Measurements from ENCODE around the gene SPIRE2. TPM values are rescaled to one million over a fixed set of nuclear protein-coding genes. Genes with fewer than 3 reads are reported as not detected.

Gene SPIRE2
- total and polyA plus RNA-seq, 2 of the 13 experiments (the other 11 are each of a cell fraction or from before 2014, with no cell fraction given): 13.3 to 37.5 TPM

DNA sequence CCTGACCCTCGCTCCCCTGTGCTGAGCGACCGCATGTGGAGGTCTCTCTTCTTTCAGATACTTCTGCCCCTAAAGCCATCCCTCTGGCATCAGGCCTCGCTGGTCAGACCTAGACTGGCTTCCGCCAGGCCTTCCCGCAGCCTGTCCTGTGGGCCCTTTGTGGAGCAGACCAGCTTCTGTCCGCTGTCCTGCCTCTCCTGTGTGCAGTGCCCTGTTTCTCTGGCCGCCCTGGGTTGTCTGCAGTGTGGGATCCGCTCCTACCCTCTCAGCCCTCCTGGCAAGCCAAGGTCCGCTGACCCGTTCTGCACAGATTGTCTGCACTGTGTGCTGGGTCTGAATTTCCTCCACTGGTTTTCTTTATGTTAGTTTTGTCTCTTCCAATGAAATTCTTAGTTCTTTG, 68.9 kb downstream of the SPIRE2 start:
- Histone ChIP-seq H2AFZ (ENCODE audit: low read length) (no peak overlapping the region), H3K27me3 (ENCODE audit: control insufficient read depth in 1 of 2, insufficient read depth in 2 of 2, low read length in 2 of 2) (no peaks in the 10 kb centered on the region), H3K4me2 (ENCODE audit: low read depth, low read length) (no peak overlapping the region), H3K9ac (ENCODE audit: insufficient read depth, low read depth, low read length) (no peak overlapping the region), H3K36me3 (replicated peaks in 1 of 2; ENCODE audit: control insufficient read depth in 1 of 2, insufficient read depth in 2 of 2, low read length in 2 of 2) (peaks cover 45 to 80% of the 10 kb centered on the region in 2 experiments), H3K9me3 (ENCODE audit: low read length) (no peaks in the 10 kb centered on the region), H3K27ac (ENCODE audit: extremely low read length, insufficient read depth, low read length) (no peak overlapping the region), H3K4me3 (replicated peaks in 1 of 3; ENCODE audit: insufficient read depth in 1 of 3, low read depth in 2 of 3, low read length in 3 of 3) (no peak overlapping the region), H4K20me1 (ENCODE audit: insufficient read depth, low read length) (no peaks in the 10 kb centered on the region; the same call in 1 of the 2 replicates), H3K4me1 (ENCODE audit: insufficient read depth, low read length) (no peaks in the 10 kb centered on the region), H3K79me2 (ENCODE audit: insufficient read depth, low read length) (no peaks in the 10 kb centered on the region)
- intact Hi-C loops (cut with micrococcal nuclease; ENCODE audit: unreplicated experiment) (no loop called here), in situ Hi-C loops (cut with HindIII; ENCODE audit: extremely low pct_ligation_motif_present, low pct_unique_long_range_greater_than_20kb) (no loop called here)
- TF ChIP-seq, protein P1, sequence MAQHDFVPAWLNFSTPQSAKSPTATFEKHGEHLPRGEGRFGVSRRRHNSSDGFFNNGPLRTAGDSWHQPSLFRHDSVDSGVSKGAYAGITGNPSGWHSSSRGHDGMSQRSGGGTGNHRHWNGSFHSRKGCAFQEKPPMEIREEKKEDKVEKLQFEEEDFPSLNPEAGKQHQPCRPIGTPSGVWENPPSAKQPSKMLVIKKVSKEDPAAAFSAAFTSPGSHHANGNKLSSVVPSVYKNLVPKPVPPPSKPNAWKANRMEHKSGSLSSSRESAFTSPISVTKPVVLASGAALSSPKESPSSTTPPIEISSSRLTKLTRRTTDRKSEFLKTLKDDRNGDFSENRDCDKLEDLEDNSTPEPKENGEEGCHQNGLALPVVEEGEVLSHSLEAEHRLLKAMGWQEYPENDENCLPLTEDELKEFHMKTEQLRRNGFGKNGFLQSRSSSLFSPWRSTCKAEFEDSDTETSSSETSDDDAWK (CRISPR knock-in tag; IDR thresholded peaks at IDR 0.05): no peak
- TF ChIP-seq AGO2 (optimal IDR thresholded peaks at IDR 0.05; ENCODE audit: low read depth, low read length): peak; percentile 55
- ATAC-seq (no peak), DNase-seq (ENCODE audit: low spot score) (no peak), FAIRE-seq (no peak)
- ChIA-PET POLR2A (no interaction called here), CTCF (ENCODE audit: low intra/inter-chr PET ratio, low total read pairs) (no interaction called here)
- WGBS (ENCODE audit: low lambda C conversion rate): 98% methylated on average over 11 of the region's 11 CpGs
- no TSS peak for BruUV-seq (replicated peaks)

DNA sequence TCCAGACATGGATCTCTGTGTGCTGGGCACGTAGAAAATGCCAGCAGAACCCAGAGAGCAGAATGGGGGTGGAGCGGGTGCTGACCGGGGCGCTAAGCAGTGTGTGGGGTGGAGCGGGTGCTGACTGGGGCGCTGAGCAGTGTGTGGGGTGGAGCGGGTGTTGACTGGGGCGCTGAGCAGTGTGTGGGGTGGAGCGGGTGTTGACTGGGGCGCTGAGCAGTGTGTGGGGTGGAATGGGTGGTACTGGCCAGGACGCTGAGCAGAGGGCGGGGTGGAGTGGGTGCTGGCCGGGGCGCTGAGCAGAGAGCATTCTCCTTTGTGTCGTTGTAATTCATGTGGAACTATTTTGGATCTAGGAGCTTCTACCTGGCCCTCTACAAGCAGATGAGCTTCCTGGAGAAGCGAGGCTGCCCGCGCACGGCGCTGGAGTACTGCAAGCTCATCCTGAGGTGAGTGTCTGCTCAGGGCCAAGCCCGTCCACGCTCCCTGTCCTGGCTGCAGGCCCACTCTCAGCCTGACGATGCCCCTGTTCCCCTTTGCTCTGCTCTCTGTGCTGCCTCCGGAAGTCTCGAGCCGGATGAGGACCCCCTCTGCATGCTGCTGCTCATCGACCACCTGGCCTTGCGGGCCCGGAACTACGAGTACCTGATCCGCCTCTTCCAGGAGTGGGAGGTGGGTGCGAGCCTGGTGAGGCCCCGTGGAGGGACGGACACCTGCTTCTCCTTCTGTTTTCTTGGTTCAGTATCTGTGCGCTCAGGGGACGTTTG, 70.1 kb downstream of the SPIRE2 start:
- Histone ChIP-seq H3K9me3 (ENCODE audit: low read length) (no peaks in the 10 kb centered on the region), H3K27ac (ENCODE audit: extremely low read length, insufficient read depth, low read length) (no peak overlapping the region), H4K20me1 (ENCODE audit: insufficient read depth, low read length) (no peaks in the 10 kb centered on the region; the same call in 1 of the 2 replicates), H3K9ac (ENCODE audit: insufficient read depth, low read depth, low read length) (no peak overlapping the region), H3K4me1 (ENCODE audit: insufficient read depth, low read length) (no peaks in the 10 kb centered on the region), H3K27me3 (ENCODE audit: control insufficient read depth in 1 of 2, insufficient read depth in 2 of 2, low read length in 2 of 2) (no peaks in the 10 kb centered on the region), H3K36me3 (replicated peaks in 1 of 2; ENCODE audit: control insufficient read depth in 1 of 2, insufficient read depth in 2 of 2, low read length in 2 of 2) (peaks cover 36 to 73% of the 10 kb centered on the region in 2 experiments), H3K4me3 (replicated peaks in 1 of 3; ENCODE audit: insufficient read depth in 1 of 3, low read depth in 2 of 3, low read length in 3 of 3) (no peak overlapping the region), H3K79me2 (ENCODE audit: insufficient read depth, low read length) (no peaks in the 10 kb centered on the region), H3K4me2 (ENCODE audit: low read depth, low read length) (no peak overlapping the region), H2AFZ (ENCODE audit: low read length) (no peak overlapping the region)
- FAIRE-seq (no peak), ATAC-seq (no peak), DNase-seq (ENCODE audit: low spot score) (no peak)
- intact Hi-C loops (cut with micrococcal nuclease; ENCODE audit: unreplicated experiment): no loop called here
- ChIA-PET POLR2A (interaction anchor here (1.4 kb wide), 1 partner anchor 17 kb away, joined by 3 read pairs; no protein-coding TSS in a partner anchor), CTCF (ENCODE audit: low intra/inter-chr PET ratio, low total read pairs) (no interaction called here)
- 0 out of 2 replicates have a peak, but pooled peaks have one; percentile 16 for TF ChIP-seq RXRA (CRISPR knock-in tag; IDR thresholded peaks at IDR 0.05)
- TF ChIP-seq ONECUT2 (CRISPR knock-in tag; IDR thresholded peaks at IDR 0.05): no peak
- TF ChIP-seq ZZZ3 (CRISPR knock-in tag; IDR thresholded peaks at IDR 0.05; ENCODE audit: borderline replicate concordance): no peak
- TF ChIP-seq BORCS8-MEF2B (CRISPR knock-in tag; IDR thresholded peaks at IDR 0.05): 0 out of 2 replicates have a peak, but pooled peaks have one; percentile 32
- TF ChIP-seq POLR2A (IDR thresholded peaks at IDR 0.05; ENCODE audit: insufficient read depth in 1 of 2, low read depth in 2 of 2, low read length in 2 of 2): 0 out of 4 replicates have a peak, but pooled peaks of 1 of the 2 experiments have one; percentile 22
- TF ChIP-seq AGO2 (optimal IDR thresholded peaks at IDR 0.05; ENCODE audit: low read depth, low read length): peak; percentile 74
- in situ Hi-C loops (cut with HindIII; ENCODE audit: extremely low pct_ligation_motif_present, low pct_unique_long_range_greater_than_20kb): no loop called here
- WGBS (ENCODE audit: low lambda C conversion rate): 98% methylated on average over 36 of the region's 36 CpGs
- BruUV-seq (replicated peaks): no TSS peak

All from HepG2 (cell line).